H9 (cell line): ENCODE measurements around the gene PUS10. TPM values are rescaled to one million over a fixed set of nuclear protein-coding genes. Genes with fewer than 3 reads are reported as not detected.

Experiments used
- DNase-seq: peaks from one replicate; pipeline ENCODE4 v3.0.0-alpha.2; 2017
- H2AFZ ChIP-seq: one replicate; pipeline ENCODE4 v1.6.1; 2013; ENCODE audit warnings: mild to moderate bottlenecking, low read length, control low read depth, moderate library complexity
- H2AK5ac ChIP-seq: 2 replicates; pipeline ENCODE4 v1.6.1; 2013; ENCODE audit warnings: low read length, control low read depth, mixed read lengths; ENCODE audit not compliant: insufficient read length
- H2BK120ac ChIP-seq: one replicate; pipeline ENCODE4 v1.6.1; 2013; ENCODE audit warnings: low read depth, mild to moderate bottlenecking, low read length, control low read depth, inconsistent platforms; ENCODE audit not compliant: poor library complexity, severe bottlenecking
- H2BK12ac ChIP-seq: 2 replicates; pipeline ENCODE4 v1.6.1; 2013; ENCODE audit warnings: low read length, control low read depth, mixed read lengths, low read depth; ENCODE audit not compliant: insufficient read length
- H2BK15ac ChIP-seq: 2 replicates; pipeline ENCODE4 v1.6.1; 2013; ENCODE audit warnings: low read depth, low read length, control low read depth
- H2BK20ac ChIP-seq: one replicate; pipeline ENCODE4 v1.6.1; 2013; ENCODE audit warnings: low read depth, mild to moderate bottlenecking, low read length, control low read depth, inconsistent platforms; ENCODE audit not compliant: poor library complexity, severe bottlenecking
- H2BK5ac ChIP-seq: 2 replicates; pipeline ENCODE4 v1.6.1; 2013; ENCODE audit warnings: low read length, control low read depth, mixed read lengths; ENCODE audit not compliant: insufficient read length
- H3K14ac ChIP-seq: 2 replicates; pipeline ENCODE4 v1.6.1; 2013; ENCODE audit warnings: low read length, control low read depth; ENCODE audit not compliant: insufficient read depth
- H3K18ac ChIP-seq: 2 replicates; pipeline ENCODE4 v1.6.1; 2013; ENCODE audit warnings: low read depth, mild to moderate bottlenecking, mixed read lengths, low read length, control low read depth; ENCODE audit not compliant: insufficient read length
- H3K23ac ChIP-seq: 2 replicates; pipeline ENCODE4 v1.6.1; 2013; ENCODE audit warnings: low read length, control low read depth, mixed read lengths, low read depth; ENCODE audit not compliant: insufficient read length
- H3K23me2 ChIP-seq: 2 replicates; pipeline ENCODE4 v1.6.1; 2013; ENCODE audit warnings: low read depth, mild to moderate bottlenecking, mixed read lengths, low read length, control low read depth; ENCODE audit not compliant: insufficient read length, poor library complexity, severe bottlenecking
- H3K27ac ChIP-seq: 2 replicates; pipeline ENCODE4 v1.5.1; 2013; ENCODE audit warnings: low read length, control low read depth, mixed read lengths, low read depth; ENCODE audit not compliant: insufficient read length
- H3K27me3 ChIP-seq: 2 replicates; pipeline ENCODE4 v1.6.1; 2013; ENCODE audit warnings: low read length, control low read depth, inconsistent platforms; ENCODE audit not compliant: insufficient read depth
- H3K4ac ChIP-seq: 2 replicates; pipeline ENCODE4 v1.6.1; 2013; ENCODE audit warnings: low read depth, mild to moderate bottlenecking, control low read depth, inconsistent platforms, low read length, moderate library complexity
- H3K4me1 ChIP-seq: 2 replicates; pipeline ENCODE4 v1.6.1; 2013; ENCODE audit warnings: low read length, control low read depth, inconsistent platforms; ENCODE audit not compliant: insufficient read depth
- H3K4me2 ChIP-seq: 2 replicates; pipeline ENCODE4 v1.6.1; 2013; ENCODE audit warnings: low read length, control low read depth, mixed read lengths; ENCODE audit not compliant: insufficient read length, insufficient read depth
- H3K56ac ChIP-seq: 2 replicates; pipeline ENCODE4 v1.6.1; 2013; ENCODE audit warnings: low read depth, mild to moderate bottlenecking, mixed read lengths, low read length, control low read depth; ENCODE audit not compliant: insufficient read length
- H3K79me1 ChIP-seq: 2 replicates; pipeline ENCODE4 v1.6.1; 2013; ENCODE audit warnings: low read depth, mild to moderate bottlenecking, moderate library complexity, low read length, control low read depth, inconsistent platforms; ENCODE audit not compliant: insufficient read depth, poor library complexity, severe bottlenecking
- H3K79me2 ChIP-seq: 2 replicates; pipeline ENCODE4 v1.6.1; 2013; ENCODE audit warnings: low read length, control low read depth, inconsistent platforms; ENCODE audit not compliant: insufficient read depth
- H3K9ac ChIP-seq: 2 replicates; pipeline ENCODE4 v1.6.1; 2013; ENCODE audit warnings: low read length, control low read depth, mixed read lengths; ENCODE audit not compliant: insufficient read length; ENCODE audit errors: extremely low read depth
- H3K9me3 ChIP-seq: one replicate; pipeline ENCODE4 v1.6.1; 2013; ENCODE audit warnings: low read depth, low read length, inconsistent platforms; ENCODE audit not compliant: control insufficient read depth
- H3T11ph ChIP-seq: one replicate; pipeline ENCODE4 v1.6.1; 2013; ENCODE audit warnings: mild to moderate bottlenecking, low read length, control low read depth, inconsistent platforms
- H4K20me1 ChIP-seq: one replicate; pipeline ENCODE4 v1.6.1; 2013; ENCODE audit not compliant: control insufficient read depth, insufficient read length, insufficient read depth
- H4K5ac ChIP-seq: 2 replicates; pipeline ENCODE4 v1.6.1; 2013; ENCODE audit warnings: low read depth, mild to moderate bottlenecking, mixed read lengths, low read length, control low read depth; ENCODE audit not compliant: insufficient read length
- H4K8ac ChIP-seq: replicated peaks from 2 replicates; pipeline ENCODE4 v1.6.1; 2013; ENCODE audit warnings: low read length, control low read depth, mixed read lengths, low read depth; ENCODE audit not compliant: insufficient read length
- H4K91ac ChIP-seq: 2 replicates; pipeline ENCODE4 v1.6.1; 2013; ENCODE audit warnings: low read depth, mild to moderate bottlenecking, moderate library complexity, mixed read lengths, low read length, control low read depth; ENCODE audit not compliant: insufficient read length
- H3K27ac Mint-ChIP-seq, 3 experiments: 2 replicates in 2 of 3; 3 replicates in 1 of 3; pipeline ENCODE4 v1.8.0; 2020 to 2021; ENCODE audit warnings: mixed read lengths in 3 of 3, mild to moderate bottlenecking in 1 of 3, moderate library complexity in 1 of 3
- H3K27me3 Mint-ChIP-seq: 2 replicates; pipeline ENCODE4 v1.8.0; 2021; ENCODE audit warnings: low read depth, mild to moderate bottlenecking, moderate library complexity, mixed read lengths
- H3K36me3 Mint-ChIP-seq, 3 experiments: 2 replicates in 2 of 3; 3 replicates in 1 of 3; pipeline ENCODE4 v1.8.0; 2020 to 2021; ENCODE audit warnings: low read depth in 3 of 3, mixed read lengths in 3 of 3; ENCODE audit not compliant: insufficient read depth in 1 of 3
- H3K4me1 Mint-ChIP-seq, 2 experiments: 2 replicates each; pipeline ENCODE4 v1.8.0; 2020; ENCODE audit warnings: mixed read lengths in 2 of 2
- H3K4me3 Mint-ChIP-seq, 2 experiments: 2 replicates in 1 of 2; 3 replicates in 1 of 2; pipeline ENCODE4 v1.8.0; 2020 to 2021; ENCODE audit warnings: mild to moderate bottlenecking in 2 of 2, mixed read lengths in 2 of 2, moderate library complexity in 1 of 2
- H3K9me3 Mint-ChIP-seq, 2 experiments: 2 replicates in 1 of 2; 3 replicates in 1 of 2; pipeline ENCODE4 v1.8.0; 2020; ENCODE audit warnings: mild to moderate bottlenecking in 2 of 2, mixed read lengths in 2 of 2, moderate library complexity in 1 of 2
- WGBS: extraction: QIAGEN DNeasy Blood & Tissue Kit; methylation state at CpG from one replicate; pipeline ENCODE4 v1.1.7; 2013; ENCODE audit warnings: missing lambda C conversion rate, low lambda C conversion rate, mixed read lengths; ENCODE audit not compliant: insufficient read length; ENCODE audit errors: extremely low coverage; 5-methylcytosine and 5-hydroxymethylcytosine counted together
- total RNA-seq: library from RNA; stranded (reverse); gene quantifications from 2 replicates; pipeline ENCODE4 v1.2.1, GENCODE V29; 2021
- TF ChIP-seq, protein P1 (sequence below): fragments of 200-600 bp; sonication (generic); conservative IDR thresholded peaks from 3 replicates; pipeline ENCODE4 v1.8.0; 2021; ENCODE audit warnings: antibody characterized with exemption, mild to moderate bottlenecking

The PUS10 gene
- total RNA-seq, 1 experiment from 2014 or later: 2.3 TPM

GRCh38 chr2:60947056-60947455 is 71.0 kb downstream of the PUS10 start:
- H2BK120ac ChIP-seq: no peak overlapping the region
- no peak overlapping the region for H2BK15ac ChIP-seq
- no CpG with 5 or more reads among the region's 4 CpGs for WGBS
- no peak overlapping the region for H3K4me2 ChIP-seq
- H3K23ac ChIP-seq: no peak overlapping the region
- H4K91ac ChIP-seq: no peak overlapping the region
- no peaks in the 10 kb centered on the region for H3K23me2 ChIP-seq
- Mint-ChIP-seq H3K36me3 (peaks cover 5 to 15% (median 10%) of the 10 kb centered on the region in 3 experiments; a peak in 6 of 7 replicates), H3K4me1 (no peaks in the 10 kb centered on the region), H3K27me3 (no peaks in the 10 kb centered on the region), H3K4me3 (no peak overlapping the region), H3K27ac (no peak overlapping the region), H3K9me3 (peaks cover 11 to 15% of the 10 kb centered on the region in 2 experiments; a peak in 4 of 5 replicates)
- no peak overlapping the region for H2AFZ ChIP-seq
- H3K9me3 ChIP-seq: no peaks in the 10 kb centered on the region
- no peak overlapping the region for H4K8ac ChIP-seq
- TF ChIP-seq, protein P1, sequence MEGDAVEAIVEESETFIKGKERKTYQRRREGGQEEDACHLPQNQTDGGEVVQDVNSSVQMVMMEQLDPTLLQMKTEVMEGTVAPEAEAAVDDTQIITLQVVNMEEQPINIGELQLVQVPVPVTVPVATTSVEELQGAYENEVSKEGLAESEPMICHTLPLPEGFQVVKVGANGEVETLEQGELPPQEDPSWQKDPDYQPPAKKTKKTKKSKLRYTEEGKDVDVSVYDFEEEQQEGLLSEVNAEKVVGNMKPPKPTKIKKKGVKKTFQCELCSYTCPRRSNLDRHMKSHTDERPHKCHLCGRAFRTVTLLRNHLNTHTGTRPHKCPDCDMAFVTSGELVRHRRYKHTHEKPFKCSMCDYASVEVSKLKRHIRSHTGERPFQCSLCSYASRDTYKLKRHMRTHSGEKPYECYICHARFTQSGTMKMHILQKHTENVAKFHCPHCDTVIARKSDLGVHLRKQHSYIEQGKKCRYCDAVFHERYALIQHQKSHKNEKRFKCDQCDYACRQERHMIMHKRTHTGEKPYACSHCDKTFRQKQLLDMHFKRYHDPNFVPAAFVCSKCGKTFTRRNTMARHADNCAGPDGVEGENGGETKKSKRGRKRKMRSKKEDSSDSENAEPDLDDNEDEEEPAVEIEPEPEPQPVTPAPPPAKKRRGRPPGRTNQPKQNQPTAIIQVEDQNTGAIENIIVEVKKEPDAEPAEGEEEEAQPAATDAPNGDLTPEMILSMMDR: no peak
- no peak for DNase-seq
- H3K79me1 ChIP-seq: no peaks in the 10 kb centered on the region
- H3K9ac ChIP-seq: no peak overlapping the region
- no peaks in the 10 kb centered on the region for H4K20me1 ChIP-seq
- H3K4me1 ChIP-seq: no peaks in the 10 kb centered on the region
- no peak overlapping the region for H3T11ph ChIP-seq
- H2BK12ac ChIP-seq: no peak overlapping the region
- no peaks in the 10 kb centered on the region for H3K27me3 ChIP-seq
- H3K56ac ChIP-seq: no peak overlapping the region
- H2BK20ac ChIP-seq: no peak overlapping the region
- no peak overlapping the region for H3K14ac ChIP-seq
- H2BK5ac ChIP-seq: no peak overlapping the region
- H3K27ac ChIP-seq: no peak overlapping the region
- H3K79me2 ChIP-seq: no peaks in the 10 kb centered on the region
- H4K5ac ChIP-seq: no peak overlapping the region
- no peak overlapping the region for H2AK5ac ChIP-seq
- no peak overlapping the region for H3K18ac ChIP-seq
- H3K4ac ChIP-seq: no peak overlapping the region
